Midbrain (tissue), 1 donor: ENCODE data around the gene KCTD6.

ENCODE experiments used
- DNase-seq: peaks from one replicate; lab custom pipeline; 2025; lab: John Stamatoyannopoulos, UW

The KCTD6 gene

DNA sequence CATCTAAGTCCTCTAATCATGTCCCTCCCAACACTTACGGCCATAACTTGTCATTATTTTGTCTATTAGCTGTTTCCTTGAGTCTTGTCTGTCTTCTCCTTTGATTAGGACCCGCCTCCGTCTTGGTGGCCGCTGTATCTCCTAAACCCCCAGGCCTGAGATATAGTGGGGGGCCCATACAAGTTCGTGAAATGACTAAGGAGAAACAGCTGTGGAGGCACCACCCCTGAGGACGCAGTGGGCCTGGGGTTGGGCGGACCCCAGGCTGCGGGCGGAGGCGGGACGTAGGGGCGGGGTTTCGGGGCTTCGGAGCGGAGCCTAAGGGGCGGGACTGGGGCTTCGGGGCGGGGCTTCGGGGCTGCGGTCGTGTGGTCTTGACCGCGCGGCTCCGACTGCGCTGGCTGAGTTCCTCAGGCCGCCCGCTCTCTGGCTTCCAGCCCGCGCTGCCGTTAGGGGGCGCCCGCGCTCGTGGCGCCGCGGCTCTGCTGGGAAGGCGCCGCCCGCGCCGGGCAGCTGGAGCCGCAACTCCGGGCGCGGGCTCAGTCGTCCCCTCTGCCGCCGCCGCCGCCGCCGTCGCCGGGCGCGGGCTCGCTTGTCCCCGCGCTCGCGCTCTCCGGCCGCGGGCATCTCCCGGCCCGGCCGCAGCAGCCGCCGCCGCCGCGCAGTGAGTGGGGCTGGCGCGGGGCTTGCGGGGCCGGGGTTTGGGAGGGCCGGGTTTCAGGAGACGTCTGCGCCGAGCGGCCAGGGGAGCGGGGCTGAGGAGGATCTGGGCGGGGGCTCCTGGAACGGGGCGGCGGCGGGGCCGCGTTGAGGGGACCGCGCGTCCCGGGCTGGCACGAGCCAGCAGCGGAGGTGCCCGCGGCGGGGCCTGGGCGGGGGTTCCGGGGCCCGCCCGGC, at the start of gene KCTD6:
Gene KCTD6, plus strand, starts transcription at position 591 of the 897 bp plus-strand sequence. CDS start 6,660 bp downstream, outside the sequence.
- peak; percentile 91 for DNase-seq

DNA sequence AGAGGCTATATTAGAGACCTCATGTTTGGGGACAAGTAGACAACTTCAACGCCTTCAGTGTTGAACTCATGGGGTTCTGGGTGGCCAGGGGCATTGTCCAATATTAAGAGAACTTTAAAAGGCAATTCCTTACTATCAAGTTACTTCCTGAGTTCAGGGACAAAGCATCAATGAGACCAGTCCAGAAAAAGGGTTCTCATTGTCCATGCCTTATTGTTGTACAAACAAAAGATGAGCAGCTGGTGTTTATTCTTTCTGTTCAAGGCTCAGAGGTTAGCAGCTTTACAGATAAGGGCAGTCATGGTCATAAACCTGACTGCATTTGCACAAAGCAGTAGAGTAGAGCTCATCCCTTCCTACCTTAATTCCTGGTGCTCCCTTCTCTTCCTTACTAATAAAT, 39.7 kb upstream of the KCTD6 start:
- DNase-seq = no peak

DNA sequence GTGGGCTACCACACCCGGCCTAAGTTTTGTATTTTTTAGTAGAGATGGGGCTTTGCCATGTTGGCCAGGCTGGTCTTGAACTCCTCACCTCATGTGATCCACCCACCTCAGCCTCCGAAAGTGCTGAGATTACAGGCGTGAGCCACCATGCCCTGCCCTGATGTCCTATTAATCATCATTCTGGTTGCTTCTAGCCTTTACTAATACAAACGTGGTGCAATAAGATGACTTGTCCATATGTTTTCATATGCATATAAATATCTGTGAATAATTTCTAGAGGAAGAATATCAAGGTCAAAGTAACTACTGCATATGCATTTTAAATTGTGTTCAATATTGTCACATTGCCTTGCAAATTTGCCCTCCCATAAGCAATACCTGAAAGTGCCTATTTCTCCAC, 32.7 kb upstream of the KCTD6 start:
- no peak for DNase-seq

DNA sequence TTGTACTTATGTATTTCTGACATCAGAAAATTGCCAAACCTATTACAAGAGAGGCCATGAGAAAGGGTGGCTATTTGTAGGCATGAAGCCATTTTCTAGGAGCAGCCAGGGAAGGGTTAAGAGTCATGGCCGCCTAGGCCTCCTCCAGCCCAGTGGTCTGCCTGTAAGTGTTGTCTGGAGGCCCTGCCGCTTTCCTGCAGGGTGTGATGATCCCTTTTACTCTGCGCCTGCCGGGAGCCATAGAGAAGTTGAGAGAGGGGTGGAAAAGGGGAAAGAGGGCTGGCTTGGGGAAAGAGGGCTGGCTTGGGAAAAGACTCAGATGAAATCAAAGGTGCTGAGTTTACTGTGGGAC, 29.1 kb upstream of the KCTD6 start:
- no peak for DNase-seq

DNA sequence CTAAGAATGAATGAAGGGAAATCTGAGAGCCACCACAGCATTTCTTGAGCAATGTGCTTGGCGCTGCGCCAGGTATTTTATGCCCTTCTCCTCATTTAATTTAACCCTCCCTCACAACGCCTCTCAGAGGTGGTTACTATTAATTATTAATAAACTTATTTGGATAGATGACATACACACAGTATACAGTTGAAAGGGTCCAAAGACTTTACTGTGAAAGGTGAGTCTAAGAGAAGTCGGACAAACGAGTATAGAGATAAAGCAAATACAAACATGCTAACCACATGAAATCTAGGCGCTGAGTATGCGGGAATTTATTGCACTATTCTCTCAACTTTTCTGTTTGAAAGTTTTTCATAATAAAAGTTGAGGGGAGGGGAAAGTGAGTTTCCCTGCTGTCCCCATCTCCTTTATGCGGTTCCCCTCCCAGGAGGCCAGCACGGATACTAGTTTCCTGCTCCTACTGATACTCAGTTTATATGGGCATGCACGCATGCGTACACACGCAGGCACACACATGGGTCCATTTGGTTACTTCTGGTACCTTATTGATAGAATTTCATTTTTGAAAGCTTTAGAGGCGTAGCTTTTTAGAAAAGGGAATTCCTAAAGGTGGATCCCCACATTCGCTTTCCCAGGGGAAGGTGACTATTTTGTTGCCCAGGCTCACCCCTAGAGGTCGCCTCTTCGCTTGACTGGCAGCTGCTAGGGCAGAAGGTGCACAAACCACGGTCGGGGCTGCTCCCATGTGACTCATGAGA, 28.5 kb upstream of the KCTD6 start:
- DNase-seq = peak; percentile 50

DNA sequence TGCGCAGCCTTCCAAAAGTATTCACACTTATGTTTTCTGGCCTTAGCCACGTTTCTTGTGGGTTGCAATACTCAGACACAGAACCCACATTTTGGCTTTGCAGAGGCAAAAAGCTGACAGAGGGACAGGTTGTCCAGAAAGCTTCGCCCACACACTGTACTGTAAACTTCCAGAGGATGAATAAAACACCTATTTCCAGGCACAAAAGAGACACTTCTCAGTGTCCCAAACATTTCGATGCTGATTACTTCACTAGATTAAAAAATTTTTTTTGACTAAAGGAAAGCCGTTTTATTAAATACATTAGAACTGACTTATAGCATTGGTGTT, 28.0 kb upstream of the KCTD6 start:
- no peak for DNase-seq

DNA sequence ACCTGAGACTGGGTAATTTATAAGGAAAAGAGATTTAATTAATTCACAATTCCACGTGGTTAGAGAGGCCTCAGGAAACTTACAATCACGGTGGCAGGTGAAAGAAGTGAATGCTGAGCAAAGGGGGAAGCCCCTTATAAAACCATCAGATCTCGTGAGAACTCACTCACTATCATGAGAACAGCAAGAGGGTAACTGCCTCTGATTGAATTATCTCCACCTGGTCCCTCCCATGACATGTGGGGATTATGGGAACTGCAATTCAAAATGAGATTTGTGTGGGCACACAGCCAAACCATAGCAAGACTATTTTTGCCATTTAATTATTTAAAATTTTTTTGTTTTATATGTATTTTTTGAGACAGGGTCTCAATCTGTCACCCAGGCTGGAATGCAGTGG, 27.0 kb upstream of the KCTD6 start:
- DNase-seq = no peak

DNA sequence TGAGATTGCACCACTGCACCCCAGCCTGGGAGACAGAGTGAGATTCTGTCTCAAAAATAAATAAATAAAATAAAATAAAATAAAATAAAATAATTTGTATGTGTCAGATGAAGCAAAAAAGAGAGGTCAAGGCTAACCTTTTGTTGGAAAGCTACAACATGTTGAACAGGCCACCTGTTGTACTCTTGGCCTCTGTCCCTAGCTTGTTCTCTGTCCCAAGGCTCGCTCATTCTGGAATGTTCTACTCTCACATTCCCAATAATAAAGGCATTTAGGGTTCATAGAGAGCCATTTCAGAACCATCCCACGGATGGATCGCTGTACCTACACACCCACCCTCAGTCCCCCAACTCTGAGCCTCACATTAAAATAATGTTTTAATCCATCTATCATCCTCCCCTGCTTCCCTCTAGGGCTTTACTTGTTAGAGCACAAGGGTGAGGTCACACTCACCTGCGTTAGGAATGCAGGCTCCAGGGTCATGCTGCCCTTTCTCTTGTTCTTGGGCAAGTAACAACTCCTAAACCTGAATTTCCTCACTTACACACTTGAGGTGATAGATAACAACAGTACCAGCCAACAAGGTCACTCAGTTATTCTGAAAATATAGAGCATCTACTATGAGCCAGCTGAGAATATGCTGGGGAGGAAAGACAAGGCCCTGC, 24.9 kb upstream of the KCTD6 start:
- DNase-seq = no peak

DNA sequence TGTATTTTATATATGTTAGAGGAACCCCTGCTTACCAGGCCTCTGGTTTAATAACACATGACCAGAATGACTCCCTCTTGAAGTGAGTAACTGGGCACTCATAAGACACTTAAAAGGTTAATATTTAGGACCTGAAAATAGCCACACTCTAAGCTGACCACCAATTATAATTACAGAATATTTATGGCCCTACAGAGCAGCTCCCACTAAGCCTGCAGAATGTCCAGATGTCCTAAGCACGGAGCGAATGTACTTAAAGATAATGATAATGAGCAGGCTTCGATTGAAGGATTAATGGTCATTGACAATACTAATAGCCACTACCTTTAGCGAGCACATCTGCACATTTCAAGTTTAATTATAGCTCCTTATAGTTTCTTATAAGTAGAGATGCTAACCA, 22.8 kb upstream of the KCTD6 start:
- no peak for DNase-seq

DNA sequence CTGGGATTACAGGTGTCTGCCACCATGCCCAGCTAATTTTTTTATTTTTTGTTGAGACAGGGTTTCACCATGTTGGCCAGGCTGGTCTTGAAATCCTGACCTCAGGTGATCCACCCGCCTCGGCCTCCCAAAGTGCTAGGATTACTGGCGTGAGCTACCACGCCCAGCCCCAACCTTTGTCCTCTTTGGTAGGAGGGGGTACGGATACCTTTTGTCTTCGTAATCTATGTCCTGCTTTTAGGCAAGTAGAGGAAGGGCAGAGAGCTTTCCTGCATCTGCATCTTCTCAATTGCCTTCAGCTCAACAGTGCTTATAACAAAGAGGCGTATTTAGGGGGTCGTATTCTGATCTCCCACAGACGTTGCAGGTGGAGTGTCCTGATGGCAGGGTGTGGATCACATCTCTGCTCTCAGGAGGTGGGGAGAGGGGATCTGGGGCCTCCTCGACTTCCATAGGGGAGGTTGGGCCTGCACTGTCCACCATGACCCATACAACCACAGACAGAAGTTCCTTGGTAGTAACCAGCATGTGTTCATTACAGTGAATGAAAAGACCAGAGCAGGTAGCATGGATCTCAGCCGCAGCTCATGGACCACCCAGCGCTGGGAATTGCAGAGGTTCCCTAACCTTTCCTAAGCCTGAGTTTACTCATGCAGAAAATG, 21.4 kb upstream of the KCTD6 start:
- no peak for DNase-seq

DNA sequence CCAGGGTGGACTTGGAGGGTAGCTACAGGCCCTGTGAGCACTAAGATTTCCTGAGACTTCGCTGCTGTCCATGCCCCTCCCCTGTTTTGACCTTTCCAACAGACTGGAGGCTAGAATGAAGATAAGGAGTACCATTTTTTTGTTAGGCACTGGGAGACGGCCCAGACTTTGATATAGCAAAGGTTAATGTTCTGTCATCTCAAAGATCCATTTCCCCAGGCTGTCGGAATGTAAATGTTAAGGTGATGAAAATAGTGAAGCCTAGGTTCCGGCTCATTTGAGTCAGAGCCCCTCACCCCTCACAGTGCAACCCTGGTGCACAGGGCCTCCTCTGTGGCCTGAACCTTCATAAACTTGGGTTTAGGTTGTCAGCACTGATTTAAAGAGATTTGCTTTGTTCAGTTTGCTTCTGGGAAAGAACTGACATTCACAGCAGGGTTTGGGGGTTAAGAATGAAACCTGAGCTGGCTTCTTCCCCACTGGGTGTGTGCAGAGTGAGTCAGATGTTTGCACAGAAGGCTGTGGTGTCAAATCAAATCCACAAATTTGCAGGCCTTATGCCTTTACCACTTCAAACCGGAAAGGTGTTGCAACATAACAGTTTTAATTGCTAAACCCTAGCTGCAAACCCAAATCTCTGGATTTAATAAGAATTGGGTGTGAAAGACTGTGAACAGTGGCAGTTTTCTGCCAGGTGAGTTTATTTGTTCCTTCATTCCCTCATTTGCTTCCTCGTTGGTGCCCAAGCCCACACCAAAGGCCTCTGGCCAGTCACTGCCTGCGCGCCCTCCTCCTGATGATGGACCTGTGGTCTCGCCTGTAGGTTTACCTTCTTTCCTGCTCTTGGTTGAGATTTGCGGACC, 20.6 kb upstream of the KCTD6 start:
- DNase-seq = no peak

DNA sequence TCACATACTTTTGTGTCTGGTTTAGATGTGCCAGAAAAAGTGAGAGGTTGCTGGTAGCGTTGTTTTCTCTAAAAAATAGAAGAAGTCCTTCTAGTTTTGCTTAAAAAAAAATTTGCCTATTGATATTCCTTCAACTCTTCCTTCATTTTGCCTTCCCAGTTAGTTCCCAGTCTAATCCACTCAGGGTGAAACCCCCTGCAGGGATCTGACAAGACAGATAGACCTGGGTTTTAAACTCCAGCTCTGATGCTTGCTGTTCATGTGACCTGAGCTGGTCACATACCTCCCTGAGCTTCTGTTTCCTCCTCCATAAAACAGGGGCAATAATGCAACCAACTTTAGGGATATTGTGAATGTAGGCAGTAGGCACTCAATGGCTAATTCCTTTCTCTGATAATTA, 18.6 kb upstream of the KCTD6 start:
- DNase-seq = no peak

DNA sequence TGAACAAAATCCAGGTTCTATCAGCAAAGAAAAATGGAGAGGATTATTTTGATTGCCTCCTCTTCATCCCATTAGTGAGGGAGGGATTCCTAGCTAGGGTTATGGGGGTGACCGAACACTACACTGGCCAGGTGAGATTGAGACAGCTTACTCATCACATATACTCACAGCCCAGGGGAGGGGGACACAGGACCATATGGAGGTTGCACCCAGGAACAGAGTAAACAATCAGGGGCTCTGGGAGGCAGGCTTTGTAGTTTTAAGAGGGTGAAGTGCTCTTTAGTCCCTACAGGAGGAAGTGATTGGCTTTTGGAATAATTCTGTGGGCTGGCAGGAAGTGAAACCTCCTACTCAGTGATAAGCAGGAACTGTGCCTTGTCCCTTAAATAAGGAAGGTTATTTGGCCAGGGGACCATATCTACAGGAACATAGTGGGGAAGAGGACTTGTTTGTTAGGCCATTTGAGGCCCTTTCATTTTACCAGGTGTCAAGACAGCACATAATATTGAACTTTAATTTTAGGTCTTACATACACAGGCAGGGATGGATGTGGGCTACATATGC, 17.5 kb upstream of the KCTD6 start:
- no peak for DNase-seq

DNA sequence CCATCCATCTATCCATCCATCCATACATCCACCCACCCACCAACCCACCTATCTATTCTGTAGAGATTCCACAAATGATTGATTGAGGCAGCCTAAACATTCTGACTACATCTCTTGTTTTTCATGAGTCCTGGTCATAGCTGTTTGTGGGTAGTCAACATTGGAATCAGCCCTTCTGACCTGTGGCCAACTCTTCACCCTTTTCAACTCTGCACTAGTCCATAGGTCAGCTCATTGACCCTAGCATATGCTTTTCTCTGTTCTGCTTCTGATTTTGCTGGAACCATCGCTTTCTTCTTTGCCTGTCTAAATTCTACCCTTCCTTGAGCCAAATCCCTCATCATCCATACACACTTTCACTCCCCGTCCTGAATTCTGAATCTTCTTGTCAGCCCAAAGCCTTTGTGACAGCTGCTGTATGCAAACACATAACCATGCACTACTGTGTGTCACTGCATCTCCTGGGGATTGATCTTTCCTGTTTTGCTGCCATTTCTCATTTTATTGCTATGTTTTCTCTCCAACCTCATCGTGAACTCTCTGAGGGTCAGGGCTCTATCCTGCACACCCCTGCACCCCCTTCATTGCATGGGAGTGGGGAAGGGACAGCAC, 16.8 kb upstream of the KCTD6 start:
- no peak for DNase-seq

DNA sequence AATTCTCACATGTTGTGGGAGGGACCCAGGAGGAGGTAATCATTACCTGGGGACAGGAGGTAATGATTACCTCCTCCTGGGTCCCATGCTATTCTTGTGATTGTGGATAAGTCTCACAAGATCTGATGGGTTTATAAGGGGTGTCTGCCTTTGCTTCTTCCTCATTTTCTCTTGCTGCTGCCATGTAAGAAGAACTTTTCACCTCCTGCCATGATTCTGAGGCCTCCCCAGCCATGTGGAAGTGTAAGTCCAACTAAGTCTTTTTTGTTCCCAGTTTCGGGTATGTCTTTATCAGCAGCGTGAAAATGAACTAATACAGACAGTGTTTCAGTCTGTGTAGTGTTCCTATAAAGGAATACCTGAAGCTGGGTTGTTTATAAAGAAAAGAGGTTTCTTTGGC, 13.1 kb upstream of the KCTD6 start:
- DNase-seq = no peak

DNA sequence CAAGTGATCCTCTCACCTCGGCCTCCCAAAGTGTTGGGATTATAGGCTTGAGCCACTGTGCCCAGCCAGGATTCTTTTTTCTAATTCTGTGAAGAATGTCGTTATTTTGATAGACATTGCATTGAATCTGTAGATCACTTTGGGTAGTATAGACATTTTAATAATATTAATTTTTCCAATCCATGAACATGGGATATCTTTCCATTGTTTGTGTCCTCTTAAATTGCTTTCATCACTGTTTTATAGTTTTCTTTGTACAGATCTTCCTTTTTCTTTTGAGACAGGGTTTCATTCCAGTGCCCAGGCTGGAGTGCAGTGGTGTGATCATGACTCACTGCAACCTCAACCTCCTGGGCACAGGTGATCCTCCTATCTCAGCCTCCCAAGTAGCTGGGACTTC, 11.6 kb upstream of the KCTD6 start:
- DNase-seq = no peak

DNA sequence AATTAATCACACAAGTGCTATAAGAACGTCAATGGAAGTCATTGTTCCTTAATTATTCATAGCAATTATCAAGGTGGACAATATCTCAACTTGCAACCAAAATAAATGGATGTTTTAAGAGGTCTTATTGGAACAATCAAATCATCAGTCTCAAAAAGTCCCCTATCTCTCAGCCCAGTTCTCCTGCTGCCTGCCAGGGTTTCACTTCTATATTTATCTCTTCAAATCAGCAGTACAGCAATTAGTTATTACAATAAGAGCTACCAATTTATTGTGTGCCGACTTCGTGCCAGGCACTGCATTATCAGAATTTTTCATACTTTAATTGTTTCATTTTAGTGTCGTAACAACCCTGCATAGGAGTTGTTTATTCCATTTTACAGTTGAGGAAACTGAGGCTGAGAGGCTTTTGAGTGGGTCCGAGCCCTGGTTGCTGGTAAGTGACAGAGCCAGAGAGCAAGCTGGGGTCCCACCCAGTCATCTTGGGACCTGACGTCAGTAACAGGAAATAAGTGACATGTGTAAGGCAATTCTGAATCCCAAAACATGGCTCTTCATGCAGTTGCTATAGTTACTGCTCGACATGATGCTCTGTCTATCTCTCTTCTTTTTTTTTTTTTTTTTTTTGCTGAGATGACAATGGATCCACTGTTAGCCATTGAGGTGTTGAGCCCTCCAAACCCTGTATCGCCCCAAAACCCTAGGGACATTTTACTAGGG, 8.8 kb upstream of the KCTD6 start:
- no peak for DNase-seq

DNA sequence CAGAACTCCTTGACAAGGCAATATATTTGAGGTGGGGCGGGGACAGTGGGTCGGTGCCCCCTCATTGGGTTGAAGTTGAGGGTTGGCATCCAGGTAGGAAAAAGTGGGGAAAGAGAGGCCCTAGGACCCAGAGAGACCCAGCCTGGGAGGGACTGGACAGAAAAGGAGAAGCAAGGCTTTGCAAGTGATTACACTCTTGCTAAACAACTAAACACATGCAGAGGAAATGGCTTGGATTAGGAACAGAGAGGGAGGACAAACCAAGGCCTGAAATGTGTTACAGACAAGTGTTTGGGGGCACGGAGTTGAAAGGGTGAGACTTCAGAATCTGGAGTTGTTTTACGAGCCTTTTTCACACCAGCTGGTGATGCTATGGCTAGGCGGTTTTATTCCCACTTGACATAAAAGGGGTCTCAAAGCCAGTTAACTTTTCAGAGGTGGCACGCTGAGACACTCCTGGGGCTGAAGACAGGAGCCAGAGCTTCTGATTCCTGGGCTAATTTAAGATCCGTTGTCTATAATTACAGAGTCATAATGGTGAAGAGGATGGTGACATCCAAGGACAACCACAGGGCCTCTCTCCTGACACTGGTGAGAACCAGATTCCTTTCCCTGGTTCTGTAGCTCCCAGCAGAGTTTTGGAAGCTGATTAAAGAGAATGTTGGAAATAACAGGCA, 7.7 kb upstream of the KCTD6 start:
- DNase-seq = no peak

DNA sequence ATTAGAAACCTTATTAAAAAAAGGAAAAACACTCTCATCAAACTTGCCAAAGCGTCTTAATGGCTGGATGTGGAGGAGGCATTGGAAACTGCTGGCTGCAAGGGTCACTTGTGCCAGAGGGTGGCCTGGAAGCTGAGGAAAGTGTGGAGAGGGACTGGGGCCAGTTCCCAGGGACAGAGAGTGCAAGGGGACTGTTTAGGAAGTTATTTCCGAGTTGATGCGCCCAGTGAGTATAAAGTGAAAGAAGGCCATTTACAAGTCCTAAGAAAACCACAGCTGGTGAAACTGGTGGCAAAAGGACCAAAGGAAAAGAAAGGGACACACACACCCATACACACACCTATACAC, 7.2 kb upstream of the KCTD6 start:
- no peak for DNase-seq
